ENCODE results near the gene PLCZ1.
"Not testable (repeated sequence)": the region's sequence is repeated elsewhere in the genome, so short reads cannot be mapped to it uniquely, and the experiment has no call there.

GRCh38 chr12:18766479-18766878 lies 28.7 kb upstream of the PLCZ1 start:
- not testable (repeated sequence) for TF ChIP-seq CTCF (IDR thresholded peaks at IDR 0.05; ENCODE audit: poor library complexity); EZH2 (IDR thresholded peaks at IDR 0.05; ENCODE audit: borderline replicate concordance); EZH2phosphoT487 (IDR thresholded peaks at IDR 0.05; ENCODE audit: low read depth, severe bottlenecking, unreplicated experiment)

All from hepatocyte (in vitro differentiated cells).